Activated CD4-positive, alpha-beta T cell treated with anti-CD3 and anti-CD28 coated beads, Interleukin-2, Interleukin-4, amounts not matched to agents 100 ng/mL and 50 ng/mL, durations not matched to agents 16 hours and 8 hours (primary cell): Measurements from ENCODE around the gene GNG12.

Experiments
- DNase-seq: peaks from one replicate; pipeline ENCODE4 v3.0.0-alpha.2; 2020; ENCODE audit warnings: low spot score

GNG12 gene

GRCh38 chr1:67840449-67840848 lies 7.2 kb upstream of the GNG12 start:
- no peak for DNase-seq

GRCh38 chr1:67839826-67840225 lies 6.6 kb upstream of the GNG12 start:
- DNase-seq = no peak

GRCh38 chr1:67838180-67838910 lies 5.1 kb upstream of the GNG12 start:
- no peak for DNase-seq

GRCh38 chr1:67836769-67837168 lies 3.5 kb upstream of the GNG12 start:
- no peak for DNase-seq

- DNase-seq = no peak
These were observed 2.6 kb upstream of the GNG12 start for GRCh38 chr1:67835663-67836452.

- DNase-seq = no peak
These were observed 1.1 kb upstream of the GNG12 start for GRCh38 chr1:67834246-67834877.

- no peak for DNase-seq
These were observed 304 bp upstream of the GNG12 start for GRCh38 chr1:67833602-67833940.

- no peak for DNase-seq
These were observed 1.3 kb downstream of the GNG12 start for GRCh38 chr1:67831850-67832513.

- no peak for DNase-seq
These were observed 2.1 kb downstream of the GNG12 start for GRCh38 chr1:67830928-67831830.

- no peak for DNase-seq
These were observed 3.0 kb downstream of the GNG12 start for GRCh38 chr1:67830226-67830625.

GRCh38 chr1:67827688-67828087 lies 5.6 kb downstream of the GNG12 start:
- no peak for DNase-seq

- DNase-seq = no peak
These were observed 7.7 kb downstream of the GNG12 start for GRCh38 chr1:67825591-67825990.

GRCh38 chr1:67824766-67825165 lies 8.5 kb downstream of the GNG12 start:
- DNase-seq = no peak

GRCh38 chr1:67823615-67824014 lies 9.7 kb downstream of the GNG12 start:
- DNase-seq = no peak

- DNase-seq = no peak
These were observed 12.0 kb downstream of the GNG12 start for GRCh38 chr1:67821263-67821662.

- no peak for DNase-seq
These were observed 14.5 kb downstream of the GNG12 start for GRCh38 chr1:67818725-67819301.

- no peak for DNase-seq
These were observed 15.1 kb downstream of the GNG12 start for GRCh38 chr1:67818162-67818561.

GRCh38 chr1:67817319-67817718 lies 15.9 kb downstream of the GNG12 start:
- DNase-seq = no peak

- no peak for DNase-seq
These were observed 16.8 kb downstream of the GNG12 start for GRCh38 chr1:67816506-67816905.

GRCh38 chr1:67816095-67816475 lies 17.2 kb downstream of the GNG12 start:
- DNase-seq = no peak
